Endometrial microvascular endothelial cells (primary cell): ENCODE results near the gene GAREM2. TPM values are rescaled to one million over a fixed set of nuclear protein-coding genes. Genes with fewer than 3 reads are reported as not detected.

Experiments
- in situ Hi-C: cut with HindIII; loops from 2 replicates; pipeline ENCODE4 v1.10.0; 2017; ENCODE audit warnings: low sequenced_read_pairs, low pct_unique_long_range_greater_than_20kb; ENCODE audit errors: inconsistent ontology term
- total RNA-seq: library from RNA; depleted of rRNA; stranded (reverse); fragments of >200 nt; gene quantifications from one replicate; pipeline ENCODE4 v1.2.3, GENCODE V29; 2015; ENCODE audit errors: inconsistent ontology term

Gene GAREM2
- total RNA-seq, 1 donor from 2014 or later: not detected

DNA sequence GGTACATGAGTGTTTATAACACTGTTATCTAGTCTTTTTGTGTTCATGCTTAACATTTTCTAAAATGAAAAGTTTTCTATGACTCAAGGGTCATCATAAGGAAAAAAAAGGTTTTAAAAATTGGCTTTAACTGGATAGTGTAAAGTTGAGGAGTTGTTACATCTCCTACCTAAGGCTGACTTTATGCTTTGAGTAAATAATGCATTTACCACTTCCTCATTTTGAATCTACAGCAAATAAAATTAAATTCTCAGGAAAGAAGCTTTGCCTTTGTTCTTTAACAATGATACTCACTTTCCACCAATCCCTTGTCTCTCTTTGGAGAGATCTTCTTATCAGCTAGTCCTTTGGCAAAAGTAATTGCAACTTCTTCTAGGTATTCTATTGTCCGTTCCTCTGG, 41.9 kb downstream of the GAREM2 start:
- in situ Hi-C loops: no loop called here

DNA sequence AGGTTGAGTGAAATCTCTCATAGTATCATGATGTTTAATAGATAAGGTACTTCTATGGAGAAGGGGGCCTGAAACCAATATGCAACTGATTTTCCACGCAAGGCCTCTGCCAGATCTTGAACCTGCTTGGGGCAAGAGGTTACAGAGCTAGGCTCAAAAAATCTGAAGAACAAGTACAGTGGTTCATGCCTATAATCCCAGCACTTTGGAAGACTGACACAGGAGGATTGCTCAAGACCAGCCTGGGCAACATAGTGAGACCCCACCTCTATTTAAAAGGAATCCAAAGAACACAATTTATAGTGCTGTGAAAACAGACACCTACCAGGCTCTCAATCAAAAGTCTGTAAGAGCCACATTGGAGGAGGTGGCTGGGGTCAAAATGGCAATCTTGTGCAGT, 42.9 kb downstream of the GAREM2 start:
- in situ Hi-C loops: no loop called here

DNA sequence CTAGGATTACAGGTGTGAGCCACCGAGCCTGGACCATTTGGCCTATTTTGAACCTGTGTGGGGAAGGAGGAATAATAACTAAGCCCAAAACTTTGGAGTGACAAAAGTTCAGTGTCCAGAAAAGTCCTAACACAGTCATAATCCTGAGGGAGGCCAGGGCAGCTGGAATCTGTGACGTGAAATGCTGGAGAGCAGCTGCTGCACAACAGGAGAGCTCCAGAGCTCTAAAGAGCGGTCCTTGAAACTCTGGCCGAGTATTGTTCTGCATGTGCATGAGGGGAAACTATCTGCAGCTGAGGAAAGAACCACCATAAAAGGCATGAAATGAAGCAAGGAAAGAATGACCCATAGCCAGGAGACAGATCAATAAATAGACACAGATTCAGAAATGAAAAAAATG, 43.7 kb downstream of the GAREM2 start:
- in situ Hi-C loops: no loop called here

DNA sequence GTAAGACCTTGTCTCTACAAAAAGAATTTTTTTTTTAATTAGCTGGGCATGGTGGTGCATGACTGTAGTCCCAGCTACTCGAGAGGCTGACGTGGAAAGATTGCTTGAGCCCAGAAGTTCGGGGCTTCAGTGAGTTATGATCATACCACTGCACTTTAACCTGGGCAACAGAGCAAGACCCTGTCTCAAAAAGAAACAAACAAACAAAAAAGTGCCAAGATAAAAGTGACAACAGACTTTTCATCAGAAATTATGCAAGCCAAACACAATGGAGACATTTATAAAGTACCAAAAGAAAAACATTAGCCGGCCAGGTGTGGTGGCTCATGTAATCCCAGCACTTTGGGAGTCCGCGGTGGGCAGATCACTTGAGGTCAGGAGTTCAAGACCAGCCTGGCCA, 44.8 kb downstream of the GAREM2 start:
- in situ Hi-C loops: no loop called here

DNA sequence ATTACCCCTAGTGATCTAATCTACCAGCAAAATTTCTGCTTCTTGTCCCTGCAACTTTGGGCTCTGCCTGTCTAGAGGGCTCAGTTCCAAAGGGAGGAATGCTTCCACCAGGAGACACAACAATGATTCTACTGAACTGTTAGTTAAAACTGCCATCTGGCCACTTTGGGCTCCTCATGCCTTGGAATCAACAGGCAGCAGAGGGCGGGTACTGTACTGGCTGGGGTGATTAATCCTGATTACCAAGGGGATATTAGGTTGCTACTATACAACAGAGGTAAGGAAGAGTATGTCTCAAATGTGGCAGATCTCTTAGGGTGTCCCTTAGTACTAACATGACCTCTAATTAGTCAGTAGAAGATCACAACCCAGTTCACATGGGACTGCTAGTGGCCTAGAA, 50.1 kb downstream of the GAREM2 start:
- in situ Hi-C loops: no loop called here

DNA sequence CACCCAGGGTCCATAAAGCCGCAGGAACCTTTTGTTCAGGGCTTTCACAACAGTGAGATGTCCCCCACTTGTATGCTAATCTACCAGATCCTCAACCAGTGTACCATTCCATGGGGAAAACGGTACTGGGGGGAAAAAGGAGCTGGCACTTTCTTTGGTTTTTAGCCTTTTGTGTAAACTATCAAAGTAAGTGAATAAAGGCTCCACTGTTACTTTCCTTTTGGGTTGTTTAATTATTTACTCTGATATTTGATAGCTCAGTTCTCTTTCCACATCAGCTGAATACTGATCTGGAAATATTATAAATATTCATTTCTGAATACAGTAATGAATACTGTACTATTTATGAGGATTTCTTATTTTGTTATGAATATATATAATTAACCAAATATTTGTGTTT, 51.2 kb downstream of the GAREM2 start:
- in situ Hi-C loops: no loop called here

DNA sequence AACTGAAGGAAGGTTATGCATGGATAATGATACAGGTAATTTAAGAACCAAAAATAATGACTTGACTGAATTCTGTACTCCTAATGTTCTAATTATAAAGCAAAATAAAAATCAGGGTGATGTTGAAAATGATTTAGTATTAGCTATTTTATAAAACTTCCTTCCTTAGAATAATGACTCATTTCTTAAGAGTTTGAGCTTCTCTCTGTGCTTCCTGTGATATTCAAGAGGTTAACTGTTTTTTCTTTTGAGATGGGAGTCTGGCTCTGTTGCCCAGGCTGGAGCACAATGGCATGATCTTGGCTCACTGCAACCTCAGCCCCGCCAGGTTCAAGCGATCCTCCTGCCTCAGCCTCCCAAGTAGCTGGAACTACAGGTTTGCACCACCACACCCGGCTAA, 56.7 kb downstream of the GAREM2 start:
- in situ Hi-C loops: no loop called here

DNA sequence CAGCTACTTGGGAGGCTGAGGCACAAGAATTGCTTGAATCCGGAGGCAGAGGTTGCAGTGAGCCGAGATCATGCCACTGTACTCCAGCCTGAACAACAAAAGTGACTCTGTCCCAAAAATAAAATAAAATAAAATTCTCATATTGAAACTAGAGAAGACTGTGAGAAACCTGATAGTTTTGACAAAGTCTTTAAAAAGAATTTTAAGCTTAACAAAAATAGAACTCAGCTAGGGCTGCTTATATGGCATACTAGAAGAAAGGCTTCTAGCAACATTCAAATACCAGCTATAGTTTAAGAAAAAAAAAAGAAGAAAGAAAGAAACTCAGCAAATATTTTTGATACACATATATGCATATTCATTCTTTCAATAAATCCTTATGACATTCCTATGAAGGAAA, 57.9 kb downstream of the GAREM2 start:
- in situ Hi-C loops: no loop called here

DNA sequence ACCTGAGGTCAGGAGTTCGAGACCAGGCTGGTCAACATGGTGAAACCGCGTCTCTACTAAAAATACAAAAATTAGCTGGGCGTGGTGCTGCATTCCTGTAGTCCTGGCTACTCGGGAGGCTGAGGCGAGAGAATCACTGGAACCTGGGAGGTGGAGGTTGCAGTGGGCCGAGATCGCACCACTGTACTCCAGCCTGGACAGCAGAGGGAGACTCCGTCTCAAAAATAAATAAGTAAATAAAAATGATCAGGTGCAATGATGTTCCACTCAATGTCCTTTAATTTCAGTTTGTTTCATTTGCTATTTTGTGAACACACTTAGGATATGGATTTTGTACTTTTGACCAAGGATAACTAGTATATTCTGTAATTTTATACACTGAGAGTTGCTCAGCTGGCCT, 62.2 kb downstream of the GAREM2 start:
- in situ Hi-C loops: no loop called here

DNA sequence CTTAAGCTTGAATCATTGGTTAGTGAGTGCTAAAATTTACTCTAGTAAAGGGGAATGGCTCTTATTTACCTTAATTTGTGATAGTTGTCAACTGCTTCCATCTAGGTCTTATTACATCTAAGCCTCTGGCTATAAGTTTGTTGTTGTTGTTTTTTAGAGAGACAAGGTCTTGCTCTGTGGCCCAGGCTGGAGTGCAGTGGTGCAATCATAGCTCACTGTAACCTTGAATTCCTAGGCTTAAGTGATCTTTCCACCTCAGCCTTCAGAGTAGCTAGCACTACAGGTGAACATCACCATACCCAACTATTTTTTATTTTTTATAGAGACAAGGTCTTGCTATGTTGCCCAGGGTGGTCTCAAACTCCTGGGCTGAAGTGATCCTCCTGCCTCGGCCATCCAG, 65.0 kb downstream of the GAREM2 start:
- in situ Hi-C loops: no loop called here

DNA sequence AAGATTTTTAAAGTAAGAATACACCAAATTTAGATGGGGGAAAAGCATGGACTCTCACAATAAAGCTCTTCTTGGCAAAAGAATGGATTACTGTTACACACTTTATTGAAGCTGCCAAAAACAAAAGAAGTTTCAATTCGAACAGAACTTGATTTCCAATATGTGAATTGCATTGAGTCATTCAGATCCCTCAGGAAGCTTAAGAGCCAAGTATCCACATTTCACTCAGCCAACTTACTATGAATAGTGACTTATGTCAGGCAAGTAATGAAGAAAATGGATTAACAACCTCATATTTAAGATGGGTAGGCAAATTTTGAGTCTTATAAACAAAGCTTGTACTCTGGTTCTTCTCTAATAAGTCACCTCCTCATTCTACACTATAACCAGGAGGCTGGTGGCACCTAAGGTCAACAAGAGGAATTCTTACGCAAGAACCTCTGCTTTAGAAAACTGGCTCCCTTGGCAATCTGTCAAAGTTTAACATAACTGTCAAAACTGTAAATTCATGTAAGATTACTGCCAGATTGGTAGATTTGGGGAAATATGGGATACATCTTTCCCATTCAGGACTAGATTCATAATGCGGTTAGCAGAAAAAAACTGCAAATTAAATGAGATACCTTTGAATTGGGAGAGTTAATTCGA, 65.5 kb downstream of the GAREM2 start:
- in situ Hi-C loops: no loop called here

Other genes starting within 250 kb of the GAREM2 start
- gene KIF3C, start 190.6 kb upstream of the GAREM2 start, total RNA-seq: 12.1 TPM
- gene RAB10, start 139.0 kb upstream of the GAREM2 start, total RNA-seq: 108 TPM
- gene HADHA, start 71.5 kb downstream of the GAREM2 start, total RNA-seq: 158 TPM
- gene HADHB, start 71.9 kb downstream of the GAREM2 start, total RNA-seq: 114 TPM
- 15.3 TPM for gene SELENOI, start 173.1 kb downstream of the GAREM2 start, total RNA-seq
- gene ADGRF3, start 173.7 kb downstream of the GAREM2 start, total RNA-seq: not detected
- gene DRC1, start 228.8 kb downstream of the GAREM2 start, total RNA-seq: not detected